Stomach (tissue), 4 donors: ENCODE results near the gene CYP4F12.

ENCODE experiments used
- CTCF ChIP-seq, 7 experiments: fragments of 450-650 bp in 4 of 7; fragments of 200-600 bp in 3 of 7; sonication (generic) in 3 of 7; IDR thresholded peaks; one replicate each; pipeline ENCODE4 v1.5.1; 2016 to 2019; ENCODE audit warnings: antibody characterized with exemption in 7 of 7, control low read depth in 2 of 7, mild to moderate bottlenecking in 1 of 7
- EP300 ChIP-seq: sonication (generic); formaldehyde crosslinking; IDR thresholded peaks from one replicate; pipeline ENCODE4 v1.6.1; 2017; ENCODE audit warnings: antibody characterized with exemption
- POLR2A ChIP-seq, 4 donors: fragments of 450-650 bp; IDR thresholded peaks; one replicate each; pipeline ENCODE4 v1.6.1; 2016; ENCODE audit warnings: antibody characterized with exemption in 4 of 4, control low read depth in 2 of 4, mild to moderate bottlenecking in 1 of 4, moderate library complexity in 1 of 4
- POLR2AphosphoS5 ChIP-seq, 3 donors: sonication (generic); formaldehyde crosslinking; IDR thresholded peaks; one replicate each; pipeline ENCODE4 v1.6.1; 2016; ENCODE audit warnings: antibody characterized with exemption in 3 of 3

GRCh38 chr19:15634105-15634504 is 38.8 kb upstream of the CYP4F12 start:
- no peak for TF ChIP-seq EP300
- no peak for TF ChIP-seq CTCF (IDR thresholded peaks at IDR 0.05)
- no peak for TF ChIP-seq POLR2AphosphoS5 (IDR thresholded peaks at IDR 0.05)
- TF ChIP-seq POLR2A (IDR thresholded peaks at IDR 0.05): no peak
